Kidney glomerular epithelial cell (primary cell): ENCODE results near the gene ZNF76.
A peak's percentile ranks its signal among the peaks of the same experiment; 100 is the strongest.

Experiments
- DNase-seq: peaks from one replicate; lab custom pipeline; 2025; lab: John Stamatoyannopoulos, UW

The ZNF76 gene

GRCh38 chr6:35259194-35259947 is at the start of gene ZNF76:
ZNF76 (plus strand) TSS chr6:35259735; CDS start chr6:35281152, 21,417 bp downstream.
- peak; percentile 90 for DNase-seq

GRCh38 chr6:35213298-35213791 is 46.2 kb upstream of the ZNF76 start:
- DNase-seq: no peak

DNA sequence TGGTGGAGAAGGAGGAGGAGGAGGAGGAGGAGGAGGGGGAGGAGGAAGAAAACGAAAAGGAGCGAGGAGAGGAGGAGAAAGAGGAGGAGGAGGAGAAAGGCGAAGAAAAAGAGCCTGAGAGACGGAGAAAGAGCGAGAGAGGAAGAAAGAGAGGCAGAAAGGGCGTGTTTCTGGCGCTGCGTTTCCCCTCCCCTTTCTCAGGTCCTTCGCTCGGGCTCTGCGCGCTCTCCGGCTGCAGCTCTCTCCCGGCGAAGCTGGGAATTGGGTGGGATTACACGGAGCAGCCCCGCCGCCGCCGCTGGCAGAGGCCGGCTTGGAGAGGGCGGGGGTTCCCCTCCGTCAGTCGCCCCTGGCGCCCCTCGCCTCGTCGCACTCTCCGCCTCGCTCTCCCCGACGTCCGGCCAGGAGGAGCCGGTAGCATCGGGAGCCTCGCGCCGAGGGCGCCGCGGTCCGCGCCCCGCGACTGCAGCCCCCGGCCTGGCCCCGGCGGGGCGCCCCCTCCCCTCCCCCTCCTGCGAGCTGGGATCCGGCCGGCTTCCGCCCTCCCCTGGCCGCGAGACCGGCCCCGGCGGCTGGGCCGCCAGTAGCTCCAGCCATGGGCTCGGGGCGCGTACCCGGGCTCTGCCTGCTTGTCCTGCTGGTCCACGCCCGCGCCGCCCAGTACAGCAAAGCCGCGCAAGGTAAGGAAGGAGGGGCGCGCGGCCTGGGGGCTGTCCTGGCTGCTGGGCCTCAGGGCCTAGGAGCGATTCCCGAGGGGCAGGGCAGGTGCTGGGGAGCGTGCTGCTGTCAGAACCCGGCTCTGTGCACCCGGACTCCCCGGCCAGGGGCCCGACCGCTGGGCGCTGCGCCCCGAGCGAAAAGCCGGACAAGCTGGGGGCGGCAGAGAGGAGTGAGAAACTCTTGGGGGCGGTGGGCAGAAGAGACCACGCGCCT is 45.4 kb upstream of the ZNF76 start, which contains the start of gene SCUBE3:
TSS of gene SCUBE3 (plus strand) at position 133 of the 933 bp plus-strand sequence. CDS start at position 596, 463 bp downstream.
- peak; percentile 17 for DNase-seq

DNA sequence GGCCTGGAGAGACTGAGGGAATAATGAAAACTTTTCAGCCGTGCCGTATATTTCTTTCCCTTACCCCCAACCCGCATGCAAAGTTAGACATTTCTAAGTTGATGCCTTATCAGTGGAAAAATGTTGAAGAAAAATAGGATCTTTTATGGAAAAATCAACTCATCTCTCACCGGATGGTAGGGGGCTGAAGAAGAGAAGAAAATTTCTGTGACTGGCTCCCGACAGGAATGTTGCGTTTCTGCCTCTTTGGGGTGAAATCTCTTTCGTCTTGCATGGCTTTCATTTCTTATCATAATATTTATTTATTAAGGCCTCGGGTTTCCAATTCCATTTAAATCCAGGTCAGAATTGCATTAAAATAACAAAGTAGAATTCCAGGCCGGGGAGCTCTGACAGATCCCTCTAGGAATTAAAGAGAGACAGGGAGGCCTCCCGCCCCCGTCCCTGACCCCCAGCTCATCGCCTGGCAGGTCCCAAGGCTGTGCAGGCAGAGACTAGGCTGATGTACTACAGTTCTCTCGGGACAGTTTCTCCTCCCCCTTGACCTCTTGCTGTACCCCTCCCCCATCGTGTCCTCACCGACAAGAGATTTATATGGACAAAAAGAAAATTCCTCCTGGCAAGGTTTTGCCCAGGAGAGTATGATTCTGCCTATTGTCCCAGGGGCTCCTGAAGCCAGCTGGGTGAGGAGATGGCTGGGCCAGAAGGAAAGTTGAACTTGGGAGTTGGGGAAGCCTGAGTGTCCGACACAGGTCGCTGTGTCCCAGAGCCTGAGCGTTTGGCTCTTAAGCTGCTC is 44.5 kb upstream of the ZNF76 start:
- DNase-seq: no peak

DNA sequence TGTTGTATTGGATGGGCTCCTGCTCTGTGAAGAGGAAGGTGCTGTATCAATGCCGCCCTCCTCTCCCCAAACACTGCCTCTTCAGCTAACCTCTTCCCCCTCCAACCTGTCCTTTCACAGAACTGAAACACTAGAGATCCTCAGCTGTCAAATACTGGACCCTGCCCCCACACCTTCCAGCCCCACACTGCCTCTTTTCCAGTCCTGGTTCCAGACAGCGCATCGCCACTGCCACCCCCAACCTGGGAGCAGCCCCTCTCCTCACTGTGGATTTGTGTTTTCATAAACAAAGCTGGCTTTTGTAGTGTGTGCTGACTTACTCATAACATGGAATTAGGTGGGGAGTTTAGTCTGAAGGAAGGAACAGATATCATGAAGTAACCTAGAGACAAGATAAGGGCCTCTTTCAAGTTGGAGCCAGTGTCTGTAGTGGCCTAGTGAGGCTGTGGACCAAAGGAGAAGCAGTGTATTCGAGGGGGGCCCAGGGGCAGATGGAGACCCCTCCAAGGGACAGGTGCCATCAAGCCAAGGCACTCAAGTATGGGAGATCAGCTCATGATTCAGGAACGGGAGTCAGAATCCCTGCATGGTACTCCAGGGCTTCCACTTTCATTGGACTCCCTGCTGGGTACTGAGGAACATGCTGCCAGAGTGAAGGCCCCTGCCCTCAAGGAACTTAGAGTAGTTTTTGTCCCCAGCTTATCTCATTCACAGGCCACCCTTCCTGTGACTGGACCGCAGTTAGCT is 43.7 kb upstream of the ZNF76 start:
- no peak for DNase-seq

GRCh38 chr6:35216412-35216732 is 43.2 kb upstream of the ZNF76 start:
- no peak for DNase-seq

GRCh38 chr6:35216851-35217811 is 42.4 kb upstream of the ZNF76 start:
- no peak for DNase-seq

- DNase-seq: no peak
Measured at GRCh38 chr6:35218021-35218420, 41.5 kb upstream of the ZNF76 start.

DNA sequence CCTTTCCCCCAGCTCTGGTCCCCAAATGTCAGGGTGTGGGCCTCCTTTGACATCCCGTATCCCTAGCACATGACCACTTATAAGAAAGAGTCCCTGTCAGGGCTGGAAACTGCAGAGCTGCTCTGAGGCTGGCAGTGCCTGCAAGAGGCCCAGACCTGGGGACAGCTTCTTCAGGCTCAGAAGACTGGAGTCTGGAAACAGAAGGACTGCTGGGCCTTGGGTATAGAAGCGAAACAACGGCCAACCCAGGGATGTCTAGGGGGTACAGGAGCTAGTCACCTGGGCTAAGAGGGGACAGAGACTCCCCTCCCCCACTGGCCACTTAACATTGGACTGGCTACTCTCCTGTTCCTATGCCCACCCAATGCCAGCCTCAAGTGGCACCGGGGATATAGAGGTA is 41.1 kb upstream of the ZNF76 start:
- no peak for DNase-seq

GRCh38 chr6:35219683-35220326 is 39.7 kb upstream of the ZNF76 start:
- DNase-seq: no peak

- no peak for DNase-seq
Measured at GRCh38 chr6:35220711-35221110, 38.8 kb upstream of the ZNF76 start.

GRCh38 chr6:35223396-35223795 is 36.1 kb upstream of the ZNF76 start:
- no peak for DNase-seq

DNA sequence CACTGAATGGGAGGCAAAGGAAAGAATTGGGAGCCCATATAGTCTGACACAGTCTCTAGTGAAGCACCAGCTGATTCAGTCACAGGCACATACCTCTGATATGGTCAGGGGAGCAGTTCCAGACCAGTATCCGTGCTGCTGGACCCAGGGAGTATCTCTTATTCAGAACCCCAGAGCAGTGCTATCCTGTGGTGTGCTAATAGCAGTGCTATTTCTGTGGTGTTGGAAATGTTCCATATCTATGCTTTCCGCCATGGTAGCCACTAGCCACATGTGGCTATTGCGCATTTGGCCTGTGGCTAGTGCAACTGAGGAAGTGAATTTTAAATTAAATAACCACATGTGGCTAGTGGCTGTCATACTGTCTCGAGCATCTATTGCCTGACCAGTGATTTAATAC is 34.8 kb upstream of the ZNF76 start:
- DNase-seq: no peak

GRCh38 chr6:35228481-35228880 is 31.1 kb upstream of the ZNF76 start:
- no peak for DNase-seq

DNA sequence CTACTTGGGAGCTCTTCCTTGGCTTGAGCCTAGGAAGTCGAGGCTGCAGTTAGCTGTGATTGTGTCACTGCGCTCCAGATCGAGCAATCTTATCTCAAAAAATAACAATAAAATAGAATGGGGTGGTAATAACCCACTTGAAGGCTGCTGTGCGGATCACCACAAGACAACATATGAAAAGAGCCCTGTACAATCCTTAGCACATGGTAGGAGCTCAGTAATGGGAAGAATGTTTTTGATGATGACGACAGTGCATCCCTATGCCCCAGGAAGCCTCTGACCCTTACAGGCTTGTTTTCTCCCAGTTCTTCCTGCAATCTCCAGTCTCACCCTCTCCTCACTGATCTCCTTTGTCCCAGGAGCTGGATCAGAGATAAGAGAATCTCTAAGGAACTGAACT is 30.2 kb upstream of the ZNF76 start:
- no peak for DNase-seq

- DNase-seq: no peak
Measured at GRCh38 chr6:35230498-35230897, 29.0 kb upstream of the ZNF76 start.

GRCh38 chr6:35230950-35231349 is 28.6 kb upstream of the ZNF76 start:
- no peak for DNase-seq

DNA sequence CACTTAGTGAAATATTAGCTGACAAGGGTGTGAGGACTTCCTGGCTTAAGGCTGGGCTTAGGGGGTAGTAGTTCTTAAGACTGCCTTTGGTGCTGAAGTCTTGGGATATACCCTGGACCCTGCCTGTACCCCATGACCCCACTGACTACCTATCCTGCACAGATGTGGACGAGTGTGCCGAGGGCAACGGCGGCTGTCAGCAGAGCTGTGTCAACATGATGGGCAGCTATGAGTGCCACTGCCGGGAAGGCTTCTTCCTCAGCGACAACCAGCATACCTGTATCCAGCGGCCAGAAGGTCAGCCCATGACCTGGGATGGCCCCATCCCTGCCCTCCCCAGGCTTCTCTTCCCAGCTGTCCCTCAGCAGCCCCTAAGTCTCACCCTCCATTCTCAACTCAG is 28.0 kb upstream of the ZNF76 start:
- no peak for DNase-seq

DNA sequence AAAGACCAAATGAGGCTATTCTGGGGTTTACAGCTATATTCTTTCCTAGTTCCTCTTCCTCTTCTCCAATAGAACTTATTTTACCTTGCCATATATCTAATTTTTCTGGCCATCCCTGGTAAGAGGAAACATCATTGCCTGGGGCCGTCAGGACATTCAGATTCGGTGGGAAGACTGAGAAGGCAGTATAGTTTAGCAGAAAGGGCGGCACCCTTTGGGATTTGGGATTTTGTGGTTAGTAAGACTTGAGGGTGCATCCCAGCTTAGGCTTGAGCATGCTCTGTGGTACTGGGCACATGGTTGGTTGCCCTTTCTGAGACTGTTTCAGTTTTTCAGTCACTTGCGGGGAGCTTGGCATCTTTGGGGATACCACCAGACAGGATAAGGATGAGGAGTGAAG is 24.6 kb upstream of the ZNF76 start:
- DNase-seq: no peak

DNA sequence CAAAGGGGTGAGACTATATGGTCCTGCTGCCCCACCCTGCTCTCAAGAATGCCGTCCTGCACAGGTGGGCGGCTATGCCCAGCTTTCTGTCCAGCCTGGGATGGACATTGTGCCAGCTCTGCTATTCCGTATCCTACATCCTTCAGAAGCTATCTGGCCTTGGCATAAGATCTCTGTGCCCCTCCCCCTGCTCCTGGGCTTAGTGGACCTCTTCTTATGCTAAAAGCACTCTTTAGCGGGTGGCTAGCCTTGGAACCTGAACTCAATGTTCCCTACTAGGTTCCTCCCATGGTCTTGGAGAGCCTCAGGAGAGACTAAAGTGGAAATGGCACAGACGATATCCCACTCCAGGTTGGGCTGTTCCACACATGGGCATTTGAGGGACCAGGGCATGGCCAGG is 23.3 kb upstream of the ZNF76 start:
- DNase-seq: no peak
